Neural crest cell (in vitro differentiated cells): ENCODE measurements around the gene TPPP. TPM values are rescaled to one million over a fixed set of nuclear protein-coding genes. Genes with fewer than 3 reads are reported as not detected.
A peak's percentile ranks its signal among the peaks of the same experiment; 100 is the strongest.

Experiments used
- DNase-seq: peaks from one replicate; pipeline ENCODE4 v3.0.0; 2021; ENCODE audit warnings: low read depth, mixed read lengths, low spot score
- H3K27ac Mint-ChIP-seq: one replicate; pipeline ENCODE4 v1.8.0; 2021; ENCODE audit warnings: mild to moderate bottlenecking, mixed read lengths; ENCODE audit not compliant: unreplicated experiment
- H3K27me3 Mint-ChIP-seq: 2 replicates; pipeline ENCODE4 v1.8.0; 2021; ENCODE audit warnings: low read depth, mild to moderate bottlenecking, mixed read lengths
- H3K36me3 Mint-ChIP-seq: 2 replicates; pipeline ENCODE4 v1.8.0; 2021; ENCODE audit warnings: low read depth, mild to moderate bottlenecking, mixed read lengths
- H3K4me1 Mint-ChIP-seq: 2 replicates; pipeline ENCODE4 v1.8.0; 2021; ENCODE audit warnings: mixed read lengths
- H3K4me3 Mint-ChIP-seq: one replicate; pipeline ENCODE4 v1.8.0; 2021; ENCODE audit warnings: mild to moderate bottlenecking, mixed read lengths
- H3K9me3 Mint-ChIP-seq: 2 replicates; pipeline ENCODE4 v1.8.0; 2021; ENCODE audit warnings: mixed read lengths
- CTCF ChIP-seq: fragments of 200-600 bp; sonication (generic); conservative IDR thresholded peaks from 2 replicates; pipeline ENCODE4 v1.5.0; 2021; ENCODE audit warnings: antibody characterized with exemption, mild to moderate bottlenecking
- total RNA-seq: library from RNA; stranded (reverse); gene quantifications from 2 replicates; pipeline ENCODE4 v1.2.1, GENCODE V29; 2021

The TPPP gene
- total RNA-seq, 1 donor from 2014 or later: 2.7 TPM

DNA sequence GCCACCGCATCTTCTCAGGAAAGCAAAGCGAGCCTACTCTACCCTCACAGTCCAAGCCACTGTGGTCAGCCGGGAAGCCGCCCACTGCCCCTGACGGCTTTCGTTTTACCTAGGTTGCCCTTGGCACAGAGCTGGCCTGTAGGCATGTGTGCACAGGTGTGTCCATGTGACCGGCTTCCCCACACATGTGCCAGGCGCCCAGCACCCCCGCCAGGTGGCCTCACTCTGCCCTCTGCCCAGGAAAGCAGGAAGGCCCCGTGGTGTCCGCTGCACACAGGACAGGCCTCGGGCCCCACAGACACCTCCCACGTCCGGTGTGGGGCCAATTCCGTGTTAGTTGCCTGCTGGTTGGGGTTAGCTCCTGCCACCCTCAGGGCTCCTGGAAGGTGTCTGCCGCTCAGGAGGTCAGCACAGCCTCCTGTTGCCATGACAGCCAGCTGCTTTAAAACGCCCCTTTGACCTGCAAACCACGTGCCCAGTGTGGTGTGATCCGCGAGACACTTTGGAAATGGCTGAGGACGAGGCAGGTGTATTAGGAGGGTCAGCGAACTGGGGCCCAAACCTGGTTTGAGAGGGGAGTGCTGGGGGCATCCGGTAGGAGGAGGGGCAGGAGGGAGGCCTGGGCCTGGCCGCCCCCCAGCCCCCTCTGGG is 28.7 kb downstream of the TPPP start:
- TF ChIP-seq CTCF: no peak
- no peaks in the 10 kb centered on the region for H3K4me1 Mint-ChIP-seq
- peaks cover 24% of the 10 kb centered on the region for H3K36me3 Mint-ChIP-seq
- H3K27ac Mint-ChIP-seq: peak overlapping the region; percentile 27
- H3K4me3 Mint-ChIP-seq: no peak overlapping the region
- no peaks in the 10 kb centered on the region for H3K27me3 Mint-ChIP-seq
- DNase-seq: no peak
- no peaks in the 10 kb centered on the region for H3K9me3 Mint-ChIP-seq

- DNase-seq: no peak
- H3K27ac Mint-ChIP-seq: no peak overlapping the region
- no peak overlapping the region for H3K4me3 Mint-ChIP-seq
- peaks cover 32% of the 10 kb centered on the region for H3K36me3 Mint-ChIP-seq
- H3K27me3 Mint-ChIP-seq: no peaks in the 10 kb centered on the region
- TF ChIP-seq CTCF: no peak
- no peaks in the 10 kb centered on the region for H3K4me1 Mint-ChIP-seq
- no peaks in the 10 kb centered on the region for H3K9me3 Mint-ChIP-seq
Measured at GRCh38 chr5:663436-664342, 29.5 kb downstream of the TPPP start.

DNA sequence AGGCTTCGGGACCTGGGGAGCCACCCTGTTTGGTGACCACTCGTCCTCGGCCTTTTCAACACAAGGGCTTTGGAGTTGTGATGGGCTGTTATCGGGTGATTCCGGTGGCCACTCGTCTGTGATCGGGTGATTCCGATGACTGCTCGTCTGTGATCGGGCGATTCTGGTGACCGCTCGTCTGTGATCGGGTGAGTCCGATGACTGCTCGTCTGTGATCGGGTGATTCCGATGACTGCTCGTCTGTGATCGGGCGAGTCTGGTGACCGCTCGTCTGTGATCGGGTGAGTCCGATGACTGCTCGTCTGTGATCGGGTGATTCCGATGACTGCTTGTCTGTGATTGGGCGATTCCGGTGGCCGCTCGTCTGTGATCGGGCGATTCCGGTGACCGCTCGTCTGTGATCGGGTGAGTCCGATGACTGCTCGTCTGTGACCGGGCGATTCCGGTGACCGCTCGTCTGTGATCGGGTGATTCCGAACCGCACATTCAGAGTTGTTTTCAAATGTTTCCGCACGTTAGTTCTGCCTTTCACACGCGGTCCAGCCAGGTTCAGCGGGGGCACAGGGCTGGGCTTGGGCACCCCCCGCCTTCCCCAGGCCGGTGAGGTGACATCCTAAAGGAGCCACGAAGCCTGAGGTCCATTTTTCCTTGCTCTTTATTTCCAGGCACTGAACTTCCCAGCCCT is 30.3 kb downstream of the TPPP start:
- no peaks in the 10 kb centered on the region for H3K9me3 Mint-ChIP-seq
- no peak overlapping the region for H3K27ac Mint-ChIP-seq
- DNase-seq: no peak
- H3K4me3 Mint-ChIP-seq: no peak overlapping the region
- H3K4me1 Mint-ChIP-seq: no peaks in the 10 kb centered on the region
- H3K27me3 Mint-ChIP-seq: no peaks in the 10 kb centered on the region
- peaks cover 36% of the 10 kb centered on the region for H3K36me3 Mint-ChIP-seq
- no peak for TF ChIP-seq CTCF

GRCh38 chr5:661891-662750 is 31.0 kb downstream of the TPPP start:
- no peaks in the 10 kb centered on the region for H3K4me1 Mint-ChIP-seq
- no peak for DNase-seq
- H3K27ac Mint-ChIP-seq: no peak overlapping the region
- H3K4me3 Mint-ChIP-seq: no peak overlapping the region
- no peak for TF ChIP-seq CTCF
- H3K9me3 Mint-ChIP-seq: no peaks in the 10 kb centered on the region
- peaks cover 37% of the 10 kb centered on the region for H3K36me3 Mint-ChIP-seq
- no peaks in the 10 kb centered on the region for H3K27me3 Mint-ChIP-seq

DNA sequence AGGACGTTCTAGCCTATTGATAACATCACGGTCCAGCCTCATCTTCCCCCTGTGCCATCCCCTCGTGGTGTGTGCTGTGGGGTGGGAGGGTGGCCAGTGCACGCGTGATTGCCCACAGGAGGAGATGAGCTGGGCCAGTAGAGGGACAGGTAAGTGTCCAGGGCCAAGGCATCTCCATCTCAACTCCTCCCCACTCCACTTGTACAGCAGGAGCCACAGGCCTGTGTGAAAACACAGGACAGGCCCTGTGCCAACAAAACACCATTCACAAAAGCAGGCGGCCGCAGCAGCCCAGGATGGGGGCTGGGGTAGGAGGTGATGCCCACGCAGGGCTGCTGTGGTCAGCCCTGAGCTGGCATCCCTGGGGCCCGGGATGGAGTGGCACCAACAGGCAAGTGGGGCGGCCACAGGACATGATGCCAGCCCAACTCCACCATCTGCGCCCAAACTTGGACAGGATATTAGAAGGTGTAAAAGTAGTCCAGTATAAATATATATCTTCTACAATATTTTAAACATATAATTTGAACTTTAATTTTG is 32.6 kb downstream of the TPPP start:
- H3K9me3 Mint-ChIP-seq: no peaks in the 10 kb centered on the region
- TF ChIP-seq CTCF: no peak
- H3K36me3 Mint-ChIP-seq: peaks cover 44% of the 10 kb centered on the region
- H3K27me3 Mint-ChIP-seq: no peaks in the 10 kb centered on the region
- no peak overlapping the region for H3K27ac Mint-ChIP-seq
- no peaks in the 10 kb centered on the region for H3K4me1 Mint-ChIP-seq
- no peak for DNase-seq
- H3K4me3 Mint-ChIP-seq: no peak overlapping the region
